ENCODE results near the gene CYB5D1. TPM values are rescaled to one million over a fixed set of nuclear protein-coding genes. Genes with fewer than 3 reads are reported as not detected.

Gene CYB5D1
- total RNA-seq, 4 donors from 2014 or later = 4.1 to 14.7 (median 9.0) TPM

GRCh38 chr17:7844292-7845154 lies 13.3 kb upstream of the CYB5D1 start:
- Histone ChIP-seq H3K36me3 (peaks cover 0 to 39% of the 10 kb centered on the region in 2 donors), H3K9me3 (no peaks in the 10 kb centered on the region), H3K27me3 (no peaks in the 10 kb centered on the region), H3K4me3 (peak overlapping the region; percentile 80 to 96 (median 88)), H3K4me1 (peaks cover 28 to 32% of the 10 kb centered on the region in 2 donors), H3K27ac (peak overlapping the region; percentile 97 to 100 (median 100))
- ATAC-seq (peak; percentile 70 to 73), DNase-seq (peak; percentile 93 to 95)
- TF ChIP-seq CTCF (IDR thresholded peaks at IDR 0.05 in 4 of 5, conservative IDR thresholded peaks at IDR 0.05 in 1 of 5) (no peak), POLR2A (IDR thresholded peaks at IDR 0.05) (peak; percentile 97)
- in situ Hi-C loops (cut with MboI; ENCODE audit: low sequenced_read_pairs in 4 of 4) (loop anchor here in 1 of 4 donors (5.0 kb wide), 1 partner anchor 308 kb away; the partner anchor contains the start of gene PER1), intact Hi-C loops (cut with DNase I; ENCODE audit: low total_unique reads) (loop anchor here (1.0 to 10.0 kb wide), 7 partner anchors 9 to 607 kb away; partner anchors contain the start of genes EIF5A, KRABD2, PER1 and PHF23)

GRCh38 chr17:7845359-7846062 lies 12.3 kb upstream of the CYB5D1 start:
- peaks cover 0 to 49% of the 10 kb centered on the region in 2 donors for H3K36me3 ChIP-seq
- in situ Hi-C loops (cut with MboI; ENCODE audit: low sequenced_read_pairs in 4 of 4) = no loop called here
- no peak for TF ChIP-seq CTCF (IDR thresholded peaks at IDR 0.05 in 4 of 5, conservative IDR thresholded peaks at IDR 0.05 in 1 of 5)

GRCh38 chr17:7846063-7846735 lies 11.6 kb upstream of the CYB5D1 start:
- Histone ChIP-seq H3K36me3 (peaks cover 0 to 56% of the 10 kb centered on the region in 2 donors), H3K27ac (peak overlapping the region in 3 of 4 donors; percentile 12 to 100 (median 99)), H3K9me3 (no peaks in the 10 kb centered on the region), H3K27me3 (no peaks in the 10 kb centered on the region), H3K4me1 (peaks cover 12 to 15% of the 10 kb centered on the region in 2 donors), H3K4me3 (no peak overlapping the region)
- intact Hi-C loops (cut with DNase I; ENCODE audit: low total_unique reads) = loop anchor here (10.0 kb wide), 1 partner anchor 541 kb away; the partner anchor contains the start of gene EIF5A
- peak in 1 of 2 donors; percentile 13 for DNase-seq
- TF ChIP-seq POLR2A (IDR thresholded peaks at IDR 0.05) (no peak), CTCF (IDR thresholded peaks at IDR 0.05 in 4 of 5, conservative IDR thresholded peaks at IDR 0.05 in 1 of 5) (no peak)
- in situ Hi-C loops (cut with MboI; ENCODE audit: low sequenced_read_pairs in 4 of 4) = no loop called here
- ATAC-seq = no peak

More at GRCh38 chr17:7845359-7846062, 12.3 kb upstream of the CYB5D1 start:
- Histone ChIP-seq H3K4me3 (peak overlapping the region; percentile 80 to 96 (median 88)), H3K4me1 (peaks cover 18 to 22% of the 10 kb centered on the region in 2 donors), H3K27ac (peak overlapping the region; percentile 97 to 100 (median 100)), H3K27me3 (no peaks in the 10 kb centered on the region), H3K9me3 (no peaks in the 10 kb centered on the region)
- intact Hi-C loops (cut with DNase I; ENCODE audit: low total_unique reads) = loop anchor here (2.0 to 10.0 kb wide), 2 partner anchors 361 to 541 kb away; partner anchors contain the start of genes EIF5A and POLR2A
- no peak for ATAC-seq
- DNase-seq = no peak
